Measurements from ENCODE around the gene GPR12.

The GPR12 gene

GRCh38 chr13:26759907-26760831, at the start of gene GPR12:
TSS of gene GPR12 (minus strand) at chr13:26760786. CDS start at chr13:26759827, 959 bp downstream.
- no peak for DNase-seq

GRCh38 chr13:26810095-26810494, 49.5 kb upstream of the GPR12 start:
- no peak for DNase-seq

- DNase-seq, result no peak
These were observed 46.3 kb upstream of the GPR12 start for GRCh38 chr13:26806891-26807290.

GRCh38 chr13:26787961-26788360, 27.4 kb upstream of the GPR12 start:
- no peak for DNase-seq

GRCh38 chr13:26786651-26787295, 26.2 kb upstream of the GPR12 start:
- no peak for DNase-seq

- DNase-seq, result peak; percentile 79
These were observed 25.4 kb upstream of the GPR12 start for GRCh38 chr13:26785838-26786630.

GRCh38 chr13:26784704-26785639, 24.4 kb upstream of the GPR12 start:
- DNase-seq, result peak; percentile 17

- DNase-seq, result no peak
These were observed 19.8 kb upstream of the GPR12 start for GRCh38 chr13:26780411-26780810.

GRCh38 chr13:26779321-26779720, 18.7 kb upstream of the GPR12 start:
- DNase-seq, result no peak

GRCh38 chr13:26772531-26772930, 11.9 kb upstream of the GPR12 start:
- DNase-seq, result no peak

GRCh38 chr13:26771796-26772195, 11.2 kb upstream of the GPR12 start:
- DNase-seq, result no peak

GRCh38 chr13:26762745-26763345, 2.3 kb upstream of the GPR12 start:
- DNase-seq, result no peak

- DNase-seq, result no peak
These were observed 421 bp upstream of the GPR12 start for GRCh38 chr13:26760832-26761582.

GRCh38 chr13:26759249-26759906, 1.2 kb downstream of the GPR12 start:
- DNase-seq, result no peak

- no peak for DNase-seq
These were observed 2.0 kb downstream of the GPR12 start for GRCh38 chr13:26758496-26759157.

GRCh38 chr13:26756961-26757360, 3.6 kb downstream of the GPR12 start:
- no peak for DNase-seq

GRCh38 chr13:26752671-26753070, 7.9 kb downstream of the GPR12 start:
- no peak for DNase-seq

- DNase-seq, result no peak
These were observed 10.7 kb downstream of the GPR12 start for GRCh38 chr13:26749905-26750304.

GRCh38 chr13:26749285-26749684, 11.3 kb downstream of the GPR12 start:
- no peak for DNase-seq

GRCh38 chr13:26747706-26748105, 12.9 kb downstream of the GPR12 start:
- no peak for DNase-seq
